ENCODE measurements around the gene IFI6. TPM values are rescaled to one million over a fixed set of nuclear protein-coding genes. Genes with fewer than 3 reads are reported as not detected.

IFI6 gene
- total RNA-seq, 1 experiment from 2014 or later: 44.5 TPM

DNA sequence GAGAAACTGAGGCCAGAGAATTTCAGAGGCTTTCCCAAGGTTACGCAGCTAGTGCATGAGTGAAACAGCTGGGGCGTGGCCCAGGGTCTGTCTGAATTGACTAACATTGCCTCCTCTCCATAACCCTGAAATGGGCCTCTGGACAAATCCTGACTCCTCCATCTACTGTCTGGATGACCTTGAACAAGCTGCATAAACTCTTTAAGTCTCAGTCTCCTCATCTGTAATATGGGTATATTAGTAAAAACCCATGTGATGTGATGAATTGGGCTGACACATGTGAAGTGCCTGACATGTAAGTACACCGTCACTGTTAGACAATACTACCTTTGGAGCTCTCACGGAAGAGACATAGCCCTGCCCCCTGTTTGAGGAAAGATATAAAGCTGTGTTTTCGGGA, 24.7 kb downstream of the IFI6 start:
- BruUV-seq (replicated peaks): no TSS peak
- Mint-ChIP-seq H3K36me3 (ENCODE audit: insufficient read depth, unreplicated experiment) (no peaks in the 10 kb centered on the region), H3K9me3 (ENCODE audit: unreplicated experiment) (no peaks in the 10 kb centered on the region), H3K27me3 (ENCODE audit: insufficient read depth, unreplicated experiment) (no peaks in the 10 kb centered on the region), H3K4me3 (ENCODE audit: unreplicated experiment) (no peak overlapping the region), H3K4me1 (ENCODE audit: low read depth, unreplicated experiment) (peaks cover 9% of the 10 kb centered on the region), H3K27ac (ENCODE audit: unreplicated experiment) (no peak overlapping the region)
- Histone ChIP-seq H3K4me3 (ENCODE audit: low read depth, low read length) (no peak overlapping the region), H3K4me1 (no peaks in the 10 kb centered on the region), H3K36me3 (ENCODE audit: control insufficient read depth, insufficient read depth, low read length) (no peaks in the 10 kb centered on the region), H3K27me3 (replicated peaks; ENCODE audit: control insufficient read depth, insufficient read depth, low read length) (no peaks in the 10 kb centered on the region), H3K9me3 (no peaks in the 10 kb centered on the region)
- ChIA-PET CTCF (no interaction called here), POLR2A (no interaction called here)
- TF ChIP-seq, protein P1, sequence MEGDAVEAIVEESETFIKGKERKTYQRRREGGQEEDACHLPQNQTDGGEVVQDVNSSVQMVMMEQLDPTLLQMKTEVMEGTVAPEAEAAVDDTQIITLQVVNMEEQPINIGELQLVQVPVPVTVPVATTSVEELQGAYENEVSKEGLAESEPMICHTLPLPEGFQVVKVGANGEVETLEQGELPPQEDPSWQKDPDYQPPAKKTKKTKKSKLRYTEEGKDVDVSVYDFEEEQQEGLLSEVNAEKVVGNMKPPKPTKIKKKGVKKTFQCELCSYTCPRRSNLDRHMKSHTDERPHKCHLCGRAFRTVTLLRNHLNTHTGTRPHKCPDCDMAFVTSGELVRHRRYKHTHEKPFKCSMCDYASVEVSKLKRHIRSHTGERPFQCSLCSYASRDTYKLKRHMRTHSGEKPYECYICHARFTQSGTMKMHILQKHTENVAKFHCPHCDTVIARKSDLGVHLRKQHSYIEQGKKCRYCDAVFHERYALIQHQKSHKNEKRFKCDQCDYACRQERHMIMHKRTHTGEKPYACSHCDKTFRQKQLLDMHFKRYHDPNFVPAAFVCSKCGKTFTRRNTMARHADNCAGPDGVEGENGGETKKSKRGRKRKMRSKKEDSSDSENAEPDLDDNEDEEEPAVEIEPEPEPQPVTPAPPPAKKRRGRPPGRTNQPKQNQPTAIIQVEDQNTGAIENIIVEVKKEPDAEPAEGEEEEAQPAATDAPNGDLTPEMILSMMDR (IDR thresholded peaks at IDR 0.05; ENCODE audit: insufficient read depth in 1 of 2, low read depth in 1 of 2, low read length in 1 of 2, severe bottlenecking in 1 of 2, unreplicated experiment in 1 of 2): no peak
- intact Hi-C loops (cut with micrococcal nuclease; ENCODE audit: unreplicated experiment): no loop called here
- no peak for DNase-seq

DNA sequence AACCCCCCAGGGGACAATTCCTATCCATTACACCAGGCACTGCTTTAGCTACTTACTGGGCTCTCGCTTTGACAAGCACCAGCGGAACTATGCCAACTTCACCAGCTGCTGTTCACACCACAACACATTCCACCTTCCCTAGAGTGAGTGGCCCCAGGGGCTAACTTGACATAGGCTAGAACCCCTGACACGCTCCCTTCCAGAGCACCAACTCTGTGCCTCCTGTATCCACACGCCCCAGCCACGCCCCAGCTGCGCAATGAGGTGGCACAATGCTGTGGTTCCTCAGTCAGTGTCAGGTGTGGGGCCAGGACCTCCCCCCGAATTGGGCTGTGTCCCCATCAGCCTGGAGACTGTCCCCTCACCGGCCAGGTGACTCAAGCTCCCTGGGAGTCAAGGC, 25.3 kb downstream of the IFI6 start:
- Histone ChIP-seq H3K4me3 (ENCODE audit: low read depth, low read length) (no peak overlapping the region), H3K4me1 (no peaks in the 10 kb centered on the region), H3K27me3 (replicated peaks; ENCODE audit: control insufficient read depth, insufficient read depth, low read length) (no peaks in the 10 kb centered on the region), H3K9me3 (no peaks in the 10 kb centered on the region), H3K36me3 (ENCODE audit: control insufficient read depth, insufficient read depth, low read length) (no peaks in the 10 kb centered on the region)
- Mint-ChIP-seq H3K36me3 (ENCODE audit: insufficient read depth, unreplicated experiment) (no peaks in the 10 kb centered on the region), H3K4me1 (ENCODE audit: low read depth, unreplicated experiment) (peaks cover 9% of the 10 kb centered on the region), H3K9me3 (ENCODE audit: unreplicated experiment) (no peaks in the 10 kb centered on the region), H3K27ac (ENCODE audit: unreplicated experiment) (no peak overlapping the region), H3K27me3 (ENCODE audit: insufficient read depth, unreplicated experiment) (no peaks in the 10 kb centered on the region), H3K4me3 (ENCODE audit: unreplicated experiment) (no peak overlapping the region)
- TF ChIP-seq, protein P1 (IDR thresholded peaks at IDR 0.05; ENCODE audit: insufficient read depth in 1 of 2, low read depth in 1 of 2, low read length in 1 of 2, severe bottlenecking in 1 of 2, unreplicated experiment in 1 of 2): no peak
- ChIA-PET CTCF (no interaction called here), POLR2A (no interaction called here)
- DNase-seq: no peak
- intact Hi-C loops (cut with micrococcal nuclease; ENCODE audit: unreplicated experiment): no loop called here
- BruUV-seq (replicated peaks): no TSS peak

GRCh38 chr1:27645071-27645415, 26.9 kb downstream of the IFI6 start:
- Mint-ChIP-seq H3K36me3 (ENCODE audit: insufficient read depth, unreplicated experiment) (no peaks in the 10 kb centered on the region), H3K9me3 (ENCODE audit: unreplicated experiment) (no peaks in the 10 kb centered on the region), H3K27ac (ENCODE audit: unreplicated experiment) (no peak overlapping the region), H3K4me3 (ENCODE audit: unreplicated experiment) (no peak overlapping the region), H3K4me1 (ENCODE audit: low read depth, unreplicated experiment) (no peaks in the 10 kb centered on the region), H3K27me3 (ENCODE audit: insufficient read depth, unreplicated experiment) (no peaks in the 10 kb centered on the region)
- Histone ChIP-seq H3K4me1 (no peaks in the 10 kb centered on the region), H3K36me3 (ENCODE audit: control insufficient read depth, insufficient read depth, low read length) (no peaks in the 10 kb centered on the region), H3K4me3 (ENCODE audit: low read depth, low read length) (no peak overlapping the region), H3K9me3 (no peaks in the 10 kb centered on the region), H3K27me3 (replicated peaks; ENCODE audit: control insufficient read depth, insufficient read depth, low read length) (no peaks in the 10 kb centered on the region)
- ChIA-PET POLR2A (no interaction called here), CTCF (no interaction called here)
- DNase-seq: no peak
- BruUV-seq (replicated peaks): no TSS peak
- intact Hi-C loops (cut with micrococcal nuclease; ENCODE audit: unreplicated experiment): no loop called here
- TF ChIP-seq, protein P1 (IDR thresholded peaks at IDR 0.05; ENCODE audit: insufficient read depth in 1 of 2, low read depth in 1 of 2, low read length in 1 of 2, severe bottlenecking in 1 of 2, unreplicated experiment in 1 of 2): no peak
